GM12873 (cell line): Measurements from ENCODE around the gene ARPC1A.

ENCODE experiments used
- TF ChIP-seq, protein P1 (sequence below): IDR thresholded peaks from 2 replicates; pipeline ENCODE4 v1.5.1; 2012; ENCODE audit warnings: low read depth, mild to moderate bottlenecking, moderate library complexity, low read length, control low read depth; ENCODE audit not compliant: insufficient read depth; ENCODE audit errors: missing control alignments

ARPC1A gene

DNA sequence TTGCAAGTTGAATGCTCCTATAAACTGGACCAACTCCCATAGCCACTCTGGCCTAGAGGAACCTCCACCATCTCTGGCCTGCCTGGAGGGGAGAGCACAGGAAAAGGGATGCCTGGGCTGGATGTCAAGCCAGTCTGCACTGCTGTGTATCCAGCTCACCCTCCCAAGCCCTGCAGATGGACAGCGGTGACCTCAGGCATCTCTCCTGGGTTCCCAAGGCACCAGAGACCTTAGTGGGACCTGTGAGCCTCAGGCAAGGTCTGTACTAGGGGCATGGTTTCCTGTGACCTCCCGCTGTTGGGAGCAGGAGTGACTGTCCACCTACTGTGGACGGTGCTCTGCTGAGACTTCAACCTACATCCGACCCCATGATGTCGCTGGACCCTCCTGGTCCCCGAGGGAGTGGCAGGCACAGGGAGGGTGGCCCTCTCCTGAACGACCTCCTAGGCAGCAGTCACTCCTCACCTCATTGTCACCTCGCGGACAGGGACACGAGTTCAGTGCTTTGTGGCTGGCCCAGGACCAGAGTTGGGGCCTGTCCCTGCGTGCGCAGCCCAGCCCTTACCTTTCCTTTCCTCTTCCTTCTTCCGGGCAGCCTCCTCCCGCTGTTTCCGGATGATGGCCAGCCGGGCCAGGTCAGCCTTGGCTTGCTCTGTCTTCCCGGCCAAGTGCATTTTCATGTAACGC, 71.7 kb downstream of the ARPC1A start:
- TF ChIP-seq, protein P1, sequence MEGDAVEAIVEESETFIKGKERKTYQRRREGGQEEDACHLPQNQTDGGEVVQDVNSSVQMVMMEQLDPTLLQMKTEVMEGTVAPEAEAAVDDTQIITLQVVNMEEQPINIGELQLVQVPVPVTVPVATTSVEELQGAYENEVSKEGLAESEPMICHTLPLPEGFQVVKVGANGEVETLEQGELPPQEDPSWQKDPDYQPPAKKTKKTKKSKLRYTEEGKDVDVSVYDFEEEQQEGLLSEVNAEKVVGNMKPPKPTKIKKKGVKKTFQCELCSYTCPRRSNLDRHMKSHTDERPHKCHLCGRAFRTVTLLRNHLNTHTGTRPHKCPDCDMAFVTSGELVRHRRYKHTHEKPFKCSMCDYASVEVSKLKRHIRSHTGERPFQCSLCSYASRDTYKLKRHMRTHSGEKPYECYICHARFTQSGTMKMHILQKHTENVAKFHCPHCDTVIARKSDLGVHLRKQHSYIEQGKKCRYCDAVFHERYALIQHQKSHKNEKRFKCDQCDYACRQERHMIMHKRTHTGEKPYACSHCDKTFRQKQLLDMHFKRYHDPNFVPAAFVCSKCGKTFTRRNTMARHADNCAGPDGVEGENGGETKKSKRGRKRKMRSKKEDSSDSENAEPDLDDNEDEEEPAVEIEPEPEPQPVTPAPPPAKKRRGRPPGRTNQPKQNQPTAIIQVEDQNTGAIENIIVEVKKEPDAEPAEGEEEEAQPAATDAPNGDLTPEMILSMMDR = no peak

DNA sequence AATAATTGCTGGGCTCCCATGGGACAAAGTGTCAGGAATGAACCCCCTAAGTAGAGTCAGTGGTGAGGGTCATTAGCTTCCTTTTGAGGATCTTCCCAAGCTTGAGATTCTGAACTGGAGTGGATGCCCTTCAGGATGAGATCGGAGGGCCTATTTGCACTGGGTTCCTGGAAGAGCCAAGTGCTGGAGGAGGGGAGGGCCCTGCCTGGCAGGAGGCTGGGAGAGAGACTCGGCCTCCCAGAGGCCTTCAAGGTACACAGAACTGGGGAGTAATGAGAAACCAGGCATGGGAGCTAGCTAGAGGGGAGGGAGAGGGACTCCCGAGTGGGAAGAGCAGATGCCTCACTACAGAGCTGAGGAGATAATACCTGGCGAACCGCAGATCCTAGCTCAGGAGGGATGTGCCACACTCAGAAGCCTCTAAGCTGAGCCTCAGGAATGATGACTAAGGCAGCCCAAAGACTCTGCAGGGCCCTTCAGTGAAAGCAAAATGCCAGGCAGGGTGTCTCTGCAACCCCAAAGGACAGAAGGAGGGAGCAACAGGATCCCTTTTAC, 73.3 kb downstream of the ARPC1A start:
- TF ChIP-seq, protein P1 = no peak

DNA sequence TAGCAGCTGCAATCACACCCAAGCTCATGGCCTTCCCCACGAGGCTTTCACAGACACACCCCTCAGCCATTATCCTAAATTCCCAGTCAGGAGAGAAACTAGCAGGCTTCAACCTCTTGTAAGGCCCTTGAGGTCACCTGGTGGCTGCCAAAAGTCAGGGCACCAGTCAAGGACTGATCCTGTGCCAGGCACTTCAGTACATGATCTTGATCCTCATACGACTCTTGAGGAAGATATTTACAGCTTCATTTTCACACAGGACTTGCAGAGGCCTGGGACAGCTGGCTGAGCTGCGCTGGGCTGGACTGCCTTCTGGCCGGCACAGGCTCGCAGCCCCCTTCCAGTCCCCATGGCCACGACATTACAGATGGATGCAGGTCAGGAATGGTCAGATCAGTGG, 73.9 kb downstream of the ARPC1A start:
- TF ChIP-seq, protein P1 = no peak

DNA sequence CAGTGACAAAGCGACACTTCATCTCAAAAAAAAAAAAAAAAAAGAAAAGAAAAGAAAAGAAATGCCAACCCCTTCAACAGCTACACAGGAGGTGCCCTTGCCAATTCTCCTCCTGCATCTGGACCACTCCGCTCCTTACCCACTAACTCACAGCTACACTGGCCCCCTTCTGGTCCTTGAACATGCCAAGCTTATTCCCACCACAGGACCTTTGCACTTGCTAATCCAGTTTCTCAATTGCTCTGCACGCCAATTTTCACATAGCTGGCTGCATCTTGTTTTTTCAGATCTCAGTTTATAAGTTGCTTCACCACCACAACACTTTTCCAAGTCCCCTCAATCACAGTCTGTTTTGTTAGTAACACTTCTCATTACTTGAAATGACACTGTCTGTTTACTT, 77.2 kb downstream of the ARPC1A start:
- TF ChIP-seq, protein P1 = no peak

DNA sequence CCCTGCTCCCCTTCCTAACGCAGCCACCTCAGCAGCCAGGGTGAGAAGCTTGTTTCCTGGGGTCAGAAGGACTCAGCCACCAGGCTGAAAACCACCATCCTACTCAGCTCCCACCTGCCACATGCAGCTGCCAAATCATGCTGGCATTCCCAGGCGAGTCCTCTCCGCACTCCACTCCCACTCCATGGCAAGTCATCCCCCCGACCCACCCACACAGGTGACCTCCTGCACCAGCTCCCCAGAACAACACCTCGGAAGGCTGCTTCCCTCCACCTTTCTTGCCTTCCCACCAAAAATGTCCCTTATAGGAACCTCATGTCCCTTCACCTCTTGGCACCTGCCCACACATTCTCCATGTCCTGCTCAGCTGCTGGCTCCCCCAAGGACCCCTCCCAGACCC, 78.1 kb downstream of the ARPC1A start:
- TF ChIP-seq, protein P1 = no peak

DNA sequence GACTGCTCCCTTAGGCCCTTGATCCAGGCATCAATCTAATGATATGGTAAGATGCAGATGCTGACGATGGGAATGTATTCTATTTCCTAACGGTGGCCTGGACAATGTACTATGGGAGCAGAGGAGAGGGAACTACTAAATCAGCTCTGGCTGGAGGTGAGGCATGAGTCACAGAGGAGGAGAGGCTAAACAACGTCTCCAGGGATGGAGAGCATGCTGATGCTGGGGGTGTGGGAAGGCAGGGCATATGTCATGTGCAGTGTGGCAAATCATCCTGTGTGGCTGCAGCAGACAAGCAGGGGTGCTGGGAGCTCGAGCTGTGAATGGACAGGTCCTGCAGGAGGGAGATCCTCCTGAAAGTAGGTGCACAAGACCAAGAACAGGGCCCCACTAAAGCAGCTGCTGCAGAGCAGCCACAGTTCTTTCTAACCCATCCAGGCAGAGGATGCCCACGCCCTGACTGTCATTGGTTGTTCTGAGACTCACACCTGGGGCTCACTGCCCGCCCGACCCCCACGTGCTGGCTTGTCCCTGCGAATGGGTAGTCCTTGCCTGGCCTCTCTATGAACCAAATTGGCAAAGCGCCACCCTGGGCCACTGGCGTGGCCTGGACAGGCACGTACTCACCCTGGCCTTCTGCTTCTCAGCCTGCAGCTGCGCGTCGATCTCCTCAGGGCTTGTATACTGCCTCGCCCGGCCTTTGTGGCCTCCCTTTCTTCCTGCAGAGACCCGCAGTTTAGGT, 78.7 kb downstream of the ARPC1A start:
- TF ChIP-seq, protein P1 = no peak

DNA sequence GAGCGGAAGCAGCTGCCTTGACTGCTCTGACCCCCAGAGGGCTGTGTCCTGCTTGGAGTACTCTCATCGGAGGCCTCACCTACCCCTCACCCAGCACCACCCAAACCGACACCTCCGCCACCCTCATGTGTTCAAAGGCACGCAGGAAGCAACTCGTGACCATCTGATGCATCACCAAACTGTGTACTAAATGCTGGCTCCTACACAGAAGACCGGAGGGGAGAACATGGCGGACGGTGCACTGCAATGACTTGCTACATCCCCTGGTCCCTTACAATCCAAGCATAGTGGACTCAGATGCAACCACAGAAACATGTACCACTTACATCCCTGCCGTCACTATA, 79.3 kb downstream of the ARPC1A start:
- TF ChIP-seq, protein P1 = no peak
